Small intestine (tissue), 16 donors: ENCODE measurements around the gene SENP1. TPM values are rescaled to one million over a fixed set of nuclear protein-coding genes. Genes with fewer than 3 reads are reported as not detected.

Experiments used
- DNase-seq, 2 donors: peaks; one replicate each; pipeline versions ENCODE4 v3.0.0 to v3.0.0-alpha.2; 2013
- FAIRE-seq: peaks from 2 replicates; lab custom pipeline; 2012; peaks lifted over from hg19 to GRCh38; lab: Jason Lieb, UNC
- H3K27ac ChIP-seq, 3 donors: one replicate each; pipeline ENCODE4 v1.5.1; 2013; ENCODE audit warnings: low read length in 2 of 3, mild to moderate bottlenecking in 2 of 3, control low read depth in 1 of 3, inconsistent platforms in 1 of 3, low read depth in 1 of 3, moderate library complexity in 1 of 3
- H3K27me3 ChIP-seq, 3 donors: one replicate each; pipeline ENCODE4 v1.6.1; 2013; ENCODE audit warnings: low read length in 3 of 3, inconsistent platforms in 1 of 3; ENCODE audit not compliant: control insufficient read depth in 3 of 3, insufficient read depth in 3 of 3
- H3K36me3 ChIP-seq, 3 donors: one replicate each; pipeline ENCODE4 v1.6.1; 2013; ENCODE audit warnings: low read length in 3 of 3, inconsistent platforms in 1 of 3, low read depth in 1 of 3, mild to moderate bottlenecking in 1 of 3, moderate library complexity in 1 of 3; ENCODE audit not compliant: control insufficient read depth in 3 of 3, insufficient read depth in 2 of 3
- H3K4me1 ChIP-seq, 3 donors: one replicate each; pipeline ENCODE4 v1.6.1; 2013; ENCODE audit warnings: low read length in 2 of 3, inconsistent platforms in 1 of 3, low read depth in 1 of 3, mild to moderate bottlenecking in 1 of 3, moderate library complexity in 1 of 3; ENCODE audit not compliant: control insufficient read depth in 3 of 3, insufficient read depth in 2 of 3
- H3K4me3 ChIP-seq, 3 donors: one replicate each; pipeline ENCODE4 v1.5.1; 2013; ENCODE audit warnings: low read length in 3 of 3, control low read depth in 1 of 3, inconsistent platforms in 1 of 3, low read depth in 1 of 3, mild to moderate bottlenecking in 1 of 3, moderate library complexity in 1 of 3
- H3K9me3 ChIP-seq, 2 donors: one replicate each; pipeline ENCODE4 v1.6.1; 2013; ENCODE audit warnings: low read depth in 1 of 2, low read length in 1 of 2; ENCODE audit not compliant: control insufficient read depth in 2 of 2, insufficient read depth in 1 of 2
- WGBS, 3 donors: extraction: QIAGEN DNeasy Blood & Tissue Kit; methylation state at CpG; one replicate each; pipeline ENCODE4 v1.1.7; 2013; 5-methylcytosine and 5-hydroxymethylcytosine counted together
- long read RNA-seq, 10 donors: transcript quantifications; one replicate each; lab custom pipeline, GENCODE V29; 2026
- polyA plus RNA-seq, 4 donors: library from polyadenylated mRNA; stranded (reverse) in 3 of 4; unstranded in 1 of 4; fragments of 200-250 nt in 3 of 4; fragments of 120-200 nt in 1 of 4; gene quantifications; one replicate each; pipeline versions ENCODE4 v1.2.1 to v1.2.3, GENCODE V29; 2013
- donor health status: healthy with polysubstance abuse.
- donor health status: control.
- donor health status: control.
- donor health status: Bipolar disorder and iron deficiency.
- donor health status: healthy.

SENP1 gene
- 10 to 100 TPM in 1 of 4 donors, 1 to 10 TPM in 3; 2.5 to 11.7 (median 4.1) TPM for polyA plus RNA-seq
- long read RNA-seq, donor 1, partial matches to known transcripts: 0 of 1 reads
- long read RNA-seq, donor 1, other reads (novel, unspliced or antisense): 0 of 1 reads
- long read RNA-seq, donor 2, partial matches to known transcripts: 5 of 6 reads
- long read RNA-seq, donor 2, other reads (novel, unspliced or antisense): 0 of 6 reads
- long read RNA-seq, donor 3: 0 reads
- long read RNA-seq, donor 4: 0 reads
- long read RNA-seq, donor 5, full-length matches to known transcripts: 2 of 2 reads
- long read RNA-seq, donor 5, partial matches to known transcripts: 0 of 2 reads
- long read RNA-seq, donor 5, other reads (novel, unspliced or antisense): 0 of 2 reads
- long read RNA-seq, donor 6, partial matches to known transcripts: 0 of 1 reads
- long read RNA-seq, donor 6, other reads (novel, unspliced or antisense): 0 of 1 reads
- long read RNA-seq, donor 7: 0 reads
- long read RNA-seq, donor 8: 0 reads
- long read RNA-seq, donor 9: 0 reads
- long read RNA-seq, donor 10: 0 reads

DNA sequence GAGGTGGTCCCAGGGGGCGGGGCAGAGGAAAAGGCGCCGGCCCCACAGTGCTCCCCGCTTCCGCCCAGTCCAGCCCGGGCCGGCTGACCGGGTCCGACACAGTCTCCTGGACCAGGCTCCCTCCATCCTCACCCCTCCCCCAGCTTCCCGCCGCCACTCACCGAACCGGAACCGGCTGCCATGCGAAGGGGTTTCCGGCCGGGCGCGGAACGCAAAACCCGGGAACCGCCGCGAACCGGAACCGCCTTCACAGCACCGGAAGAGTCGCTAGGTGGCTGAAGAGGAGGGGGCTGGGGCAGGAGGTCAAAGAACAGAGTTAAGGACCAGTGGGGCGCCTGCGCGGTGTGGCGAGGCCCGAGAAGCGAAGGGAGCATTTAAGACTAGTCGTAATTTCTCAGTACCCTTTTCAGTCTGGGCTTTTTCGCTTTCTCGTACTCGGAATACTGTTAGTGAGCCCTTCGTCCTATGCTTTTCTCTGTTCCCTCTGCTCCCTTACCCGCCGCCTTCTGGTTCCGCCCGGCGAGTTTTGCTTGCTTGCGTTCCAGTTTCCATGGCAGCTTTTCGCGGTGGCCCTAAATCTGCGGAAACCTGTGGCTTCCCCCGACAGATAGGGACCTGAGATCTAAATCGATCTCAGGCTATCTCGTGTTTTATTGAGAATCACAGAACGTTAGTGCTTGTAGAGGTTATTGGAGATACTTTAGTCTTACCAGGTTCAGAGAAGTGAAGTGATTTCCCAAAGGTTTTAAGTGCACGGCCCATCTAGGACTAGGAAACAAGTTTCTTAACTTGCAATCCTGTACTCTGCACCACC, at the start of gene SENP1:
Gene SENP1 (minus strand): TSS at position 213 of the 814 bp plus-strand sequence. CDS start 4,607 bp downstream, outside the sequence.
- H3K27ac ChIP-seq: peak within 1 kb of the TSS; percentile 89 to 97 (median 96)
- H3K4me3 ChIP-seq: peak within 1 kb of the TSS; percentile 78 to 100 (median 94)
- WGBS, 3 donors: 0 to 1% (median 0%) methylated on average over 46 to 53 of the region's 53 CpGs
- H3K27me3 ChIP-seq: no peaks in the 10 kb centered on the region
- FAIRE-seq: no peak
- H3K9me3 ChIP-seq: no peaks in the 10 kb centered on the region
- peak; percentile 87 to 96 for DNase-seq
- H3K4me1 ChIP-seq: peaks cover 2 to 8% (median 8%) of the 10 kb centered on the region in 3 donors
- no peaks in the 10 kb centered on the region for H3K36me3 ChIP-seq

DNA sequence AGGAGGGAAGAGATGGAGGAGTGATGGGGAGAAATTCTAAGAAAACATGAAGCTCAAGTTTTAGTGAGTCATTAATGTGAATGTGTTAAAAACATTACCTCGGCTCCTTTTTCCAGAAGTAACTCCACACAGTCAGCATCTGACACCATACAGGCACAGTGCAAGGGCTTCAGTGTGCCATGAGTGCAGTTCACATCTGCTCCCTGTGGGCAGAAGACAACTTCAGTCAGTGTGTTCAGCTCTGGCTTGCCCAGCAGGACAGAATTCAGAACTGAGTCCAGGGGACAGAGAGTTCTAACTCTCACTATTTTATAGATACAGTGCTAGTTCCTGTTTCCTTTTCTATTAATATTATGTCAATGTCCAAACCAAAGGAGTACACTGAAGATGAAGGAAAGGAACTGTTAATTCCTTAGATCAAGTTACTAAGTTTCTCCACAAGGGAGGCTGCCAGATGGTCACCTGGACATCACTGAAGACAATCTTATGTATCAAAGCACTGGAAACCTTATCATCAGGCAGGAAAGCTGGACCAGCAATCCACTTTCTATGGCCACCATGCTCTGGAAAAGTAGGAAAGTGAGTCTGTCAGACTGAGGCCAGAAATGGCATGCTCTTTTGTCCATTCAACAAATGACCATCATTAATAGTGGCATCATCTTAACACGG, 45.4 kb upstream of the SENP1 start:
- H3K9me3 ChIP-seq: no peaks in the 10 kb centered on the region
- WGBS, 3 donors: 66 to 83% (median 68%) methylated on average over 2 of the region's 2 CpGs
- no peak for DNase-seq
- no peak for FAIRE-seq
- no peak overlapping the region for H3K27ac ChIP-seq
- no peak overlapping the region for H3K4me3 ChIP-seq
- H3K4me1 ChIP-seq: peaks cover 0 to 2% (median 0%) of the 10 kb centered on the region in 3 donors
- H3K27me3 ChIP-seq: no peaks in the 10 kb centered on the region
- H3K36me3 ChIP-seq: peaks cover 18 to 36% (median 19%) of the 10 kb centered on the region in 3 donors

GRCh38 chr12:48145981-48146380, 40.1 kb upstream of the SENP1 start:
- Histone ChIP-seq H3K4me3 (no peak overlapping the region), H3K36me3 (peaks cover 24 to 49% (median 29%) of the 10 kb centered on the region in 3 donors), H3K9me3 (no peaks in the 10 kb centered on the region), H3K4me1 (no peaks in the 10 kb centered on the region), H3K27me3 (no peaks in the 10 kb centered on the region), H3K27ac (no peak overlapping the region)
- 37 to 65% (median 44%) methylated on average over 1 of the region's 1 CpG for WGBS, 3 donors
- DNase-seq (no peak), FAIRE-seq (no peak)

- Histone ChIP-seq H3K9me3 (no peaks in the 10 kb centered on the region), H3K36me3 (peaks cover 12 to 56% (median 15%) of the 10 kb centered on the region in 3 donors), H3K4me1 (no peaks in the 10 kb centered on the region), H3K27me3 (no peaks in the 10 kb centered on the region), H3K27ac (no peak overlapping the region), H3K4me3 (no peak overlapping the region)
- WGBS, 3 donors: 89 to 92% (median 91%) methylated on average over 2 of the region's 2 CpGs
- FAIRE-seq: no peak
- DNase-seq: no peak
Measured at GRCh38 chr12:48143898-48144297, 38.0 kb upstream of the SENP1 start.

DNA sequence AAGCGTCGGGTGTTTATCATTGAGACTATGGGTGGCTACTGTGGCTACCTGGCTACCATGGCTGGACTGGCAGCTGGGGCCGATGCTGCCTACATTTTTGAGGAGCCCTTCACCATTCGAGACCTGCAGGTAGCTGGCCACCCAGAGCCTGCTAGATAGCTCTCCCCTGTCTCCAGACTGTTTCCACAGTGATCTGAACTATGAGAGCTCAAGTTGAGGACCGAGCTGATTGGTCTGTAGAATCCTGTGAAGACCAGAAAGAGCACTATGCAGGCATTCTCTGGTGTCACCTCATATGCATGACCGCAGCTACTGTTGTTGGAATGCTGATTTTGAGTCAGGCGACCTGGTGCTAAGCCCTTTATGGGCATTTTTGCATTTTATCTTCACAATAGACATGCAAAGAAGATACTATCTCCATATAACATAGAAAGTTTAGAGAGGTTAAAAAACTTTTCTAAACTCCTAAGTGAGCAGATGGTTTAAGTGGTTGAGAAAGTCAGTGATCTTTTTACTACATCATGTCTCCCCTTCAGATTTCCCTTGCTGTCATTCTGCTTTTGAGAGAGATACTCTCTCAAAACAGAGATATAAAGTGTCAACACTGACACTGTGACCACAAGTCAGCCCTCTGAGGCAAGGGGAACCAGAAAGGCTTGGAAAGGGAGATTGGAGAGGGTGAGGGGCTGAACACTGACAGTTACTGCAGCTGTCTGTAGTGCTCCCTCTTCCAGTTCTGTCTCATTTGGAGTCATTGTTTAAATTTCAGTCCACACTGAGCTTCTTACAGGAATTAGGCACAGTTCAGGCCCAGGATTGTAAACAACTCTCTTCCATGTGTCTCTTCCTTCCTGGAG, 37.2 kb upstream of the SENP1 start:
- no peak overlapping the region for H3K4me3 ChIP-seq
- H3K27ac ChIP-seq: no peak overlapping the region
- FAIRE-seq (no peak), DNase-seq (no peak)
- 87 to 92% (median 92%) methylated on average over 7 of the region's 7 CpGs for WGBS, 3 donors
- H3K27me3 ChIP-seq: no peaks in the 10 kb centered on the region
- H3K9me3 ChIP-seq: no peaks in the 10 kb centered on the region
- peaks cover 11 to 57% (median 15%) of the 10 kb centered on the region in 3 donors for H3K36me3 ChIP-seq
- no peaks in the 10 kb centered on the region for H3K4me1 ChIP-seq

GRCh38 chr12:48135027-48135426, 29.1 kb upstream of the SENP1 start:
- Histone ChIP-seq H3K4me1 (no peaks in the 10 kb centered on the region), H3K27ac (no peak overlapping the region), H3K36me3 (peaks cover 5 to 53% (median 9%) of the 10 kb centered on the region in 3 donors), H3K27me3 (no peaks in the 10 kb centered on the region), H3K9me3 (no peaks in the 10 kb centered on the region), H3K4me3 (no peak overlapping the region)
- DNase-seq: no peak
- WGBS, 3 donors: 96 to 97% (median 97%) methylated on average over 5 of the region's 5 CpGs
- no peak for FAIRE-seq

- FAIRE-seq: no peak
- Histone ChIP-seq H3K27ac (no peak overlapping the region), H3K4me3 (no peak overlapping the region), H3K27me3 (no peaks in the 10 kb centered on the region), H3K4me1 (no peaks in the 10 kb centered on the region), H3K36me3 (peaks cover 8 to 36% (median 11%) of the 10 kb centered on the region in 3 donors), H3K9me3 (no peaks in the 10 kb centered on the region)
- 91 to 95% (median 95%) methylated on average over 14 of the region's 14 CpGs for WGBS, 3 donors
- DNase-seq: no peak
Measured at GRCh38 chr12:48132826-48133225, 26.9 kb upstream of the SENP1 start.
